Colonic mucosa (tissue), 4 donors: Measurements from ENCODE around the gene PBLD. TPM values are rescaled to one million over a fixed set of nuclear protein-coding genes. Genes with fewer than 3 reads are reported as not detected.
A peak's percentile ranks its signal among the peaks of the same experiment; 100 is the strongest.

Experiments
- DNase-seq: peaks from one replicate; pipeline ENCODE4 v3.0.0-alpha.2; 2020
- H3K27ac ChIP-seq: fragments of 200-600 bp; one replicate; pipeline ENCODE4 v1.8.0; 2021
- H3K27me3 ChIP-seq: fragments of 200-600 bp; one replicate; pipeline ENCODE4 v1.8.0; 2021
- H3K36me3 ChIP-seq: fragments of 200-600 bp; one replicate; pipeline ENCODE4 v1.8.0; 2021
- H3K4me1 ChIP-seq: fragments of 200-600 bp; one replicate; pipeline ENCODE4 v1.8.0; 2021; ENCODE audit warnings: mild to moderate bottlenecking
- H3K4me3 ChIP-seq: fragments of 200-600 bp; one replicate; pipeline ENCODE4 v1.8.0; 2021
- H3K9ac ChIP-seq, 2 donors: one replicate each; pipeline ENCODE4 v1.7.0; 2013; ENCODE audit warnings: control low read depth in 2 of 2, low read depth in 2 of 2, low read length in 2 of 2
- H3K9me3 ChIP-seq: fragments of 200-600 bp; one replicate; pipeline ENCODE4 v1.8.0; 2021
- CTCF ChIP-seq: fragments of 200-600 bp; IDR thresholded peaks from one replicate; pipeline ENCODE4 v1.8.0; 2022; ENCODE audit warnings: antibody characterized with exemption, mild to moderate bottlenecking
- intact Hi-C: fragments of 100-400 bp; cut with DNase I; formaldehyde crosslinking; loops from one replicate; pipeline ENCODE4 v1.14.1; 2022
- total RNA-seq, 2 donors: library from RNA; stranded (reverse); fragmentation: NEBNext Ultra II Directional in 1 of 2; extraction: Animal tissue kit (Norgen Biotek cat#: 25700) in 1 of 2; gene quantifications; one replicate each; pipeline ENCODE4 v1.2.1, GENCODE V29; 2021
- donor health status: healthy.
- donor health status: DM: no; HTN: no; CAD: no.
- donor health status: DM: no; HTN: no; CAD: no.

PBLD gene
- total RNA-seq, 2 donors from 2014 or later: 20.9 to 78.2 TPM

GRCh38 chr10:68364101-68364886, 31.6 kb upstream of the PBLD start:
- H3K4me3 ChIP-seq: no peak overlapping the region
- H3K27ac ChIP-seq: no peak overlapping the region
- intact Hi-C loops: no loop called here
- no peaks in the 10 kb centered on the region for H3K4me1 ChIP-seq
- DNase-seq: no peak
- no peaks in the 10 kb centered on the region for H3K27me3 ChIP-seq
- H3K36me3 ChIP-seq: no peaks in the 10 kb centered on the region
- no peak for TF ChIP-seq CTCF
- no peak overlapping the region for H3K9ac ChIP-seq
- H3K9me3 ChIP-seq: no peaks in the 10 kb centered on the region

DNA sequence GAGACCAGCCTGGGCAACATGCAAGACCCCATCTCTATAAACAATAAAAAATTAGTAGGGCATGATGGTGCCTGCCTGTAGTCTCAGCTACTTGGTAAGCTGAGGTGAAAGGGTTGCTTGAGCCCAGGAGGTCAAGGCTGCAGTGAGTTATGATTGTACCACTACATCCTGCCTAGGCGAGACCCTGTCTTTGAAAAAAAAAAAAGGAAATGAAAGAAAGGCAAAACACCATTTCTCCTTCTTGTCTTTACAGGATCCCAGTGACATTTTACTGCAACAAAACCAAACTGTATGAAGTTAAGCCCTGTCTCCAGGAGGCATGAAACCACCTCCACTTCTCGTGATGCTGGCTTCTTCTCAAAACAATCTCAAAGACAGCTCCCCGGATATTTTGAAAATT, 29.9 kb upstream of the PBLD start:
- intact Hi-C loops: no loop called here
- no peaks in the 10 kb centered on the region for H3K36me3 ChIP-seq
- H3K4me3 ChIP-seq: no peak overlapping the region

GRCh38 chr10:68359189-68359588, 26.5 kb upstream of the PBLD start:
- no peak overlapping the region for H3K27ac ChIP-seq
- no peaks in the 10 kb centered on the region for H3K27me3 ChIP-seq
- no peak for DNase-seq
- H3K9me3 ChIP-seq: no peaks in the 10 kb centered on the region
- H3K4me3 ChIP-seq: no peak overlapping the region
- no peaks in the 10 kb centered on the region for H3K36me3 ChIP-seq
- no peak for TF ChIP-seq CTCF
- H3K4me1 ChIP-seq: no peaks in the 10 kb centered on the region
- intact Hi-C loops: no loop called here
- no peak overlapping the region for H3K9ac ChIP-seq

More for the DNA sequence above, 29.9 kb upstream of the PBLD start:
- Histone ChIP-seq H3K4me1 (no peaks in the 10 kb centered on the region), H3K27ac (no peak overlapping the region), H3K27me3 (no peaks in the 10 kb centered on the region), H3K9ac (no peak overlapping the region), H3K9me3 (no peaks in the 10 kb centered on the region)
- TF ChIP-seq CTCF: no peak
- no peak for DNase-seq

GRCh38 chr10:68353537-68353936, 20.8 kb upstream of the PBLD start:
- Histone ChIP-seq H3K9ac (no peak overlapping the region), H3K36me3 (no peaks in the 10 kb centered on the region), H3K27me3 (no peaks in the 10 kb centered on the region), H3K9me3 (no peaks in the 10 kb centered on the region), H3K4me3 (no peak overlapping the region), H3K27ac (no peak overlapping the region), H3K4me1 (no peaks in the 10 kb centered on the region)
- DNase-seq: no peak
- intact Hi-C loops: no loop called here
- no peak for TF ChIP-seq CTCF

GRCh38 chr10:68348265-68348741, 15.6 kb upstream of the PBLD start:
- intact Hi-C loops: loop anchor here (2.0 kb wide), 1 partner anchor 136 kb away; no protein-coding TSS in a partner anchor
- Histone ChIP-seq H3K4me3 (no peak overlapping the region), H3K9me3 (no peaks in the 10 kb centered on the region), H3K27me3 (no peaks in the 10 kb centered on the region), H3K27ac (no peak overlapping the region), H3K36me3 (peaks cover 13% of the 10 kb centered on the region), H3K9ac (no peak overlapping the region), H3K4me1 (no peaks in the 10 kb centered on the region)
- DNase-seq: peak; percentile 58
- TF ChIP-seq CTCF: peak; percentile 63
